DOHH2 (cell line): ENCODE measurements around the gene LIN37.

ENCODE experiments used
- H3F3A ChIP-seq: fragments of 200-600 bp; sonication (generic), shearing (Covaris generic); 2 replicates; pipeline ENCODE4 v1.6.0; 2016; ENCODE audit warnings: antibody characterized with exemption, mild to moderate bottlenecking; ENCODE audit not compliant: control insufficient read depth, insufficient read depth
- H3K27ac ChIP-seq: fragments of 200-600 bp; sonication (generic); 2 replicates; pipeline ENCODE4 v1.5.1; 2014; ENCODE audit warnings: low read depth, mild to moderate bottlenecking, low read length, moderate library complexity
- H3K27me3 ChIP-seq: fragments of 200-600 bp; sonication (generic); 2 replicates; pipeline ENCODE4 v1.6.1; 2014; ENCODE audit warnings: mild to moderate bottlenecking, low read length, mixed read lengths; ENCODE audit not compliant: control insufficient read depth
- H3K36me3 ChIP-seq: fragments of 200-600 bp; sonication (generic); 2 replicates; pipeline ENCODE4 v1.6.1; 2014; ENCODE audit warnings: mild to moderate bottlenecking, low read length, moderate library complexity, mixed read lengths; ENCODE audit not compliant: control insufficient read depth
- H3K4me1 ChIP-seq: fragments of 200-600 bp; sonication (generic); 2 replicates; pipeline ENCODE4 v1.6.1; 2014; ENCODE audit warnings: mild to moderate bottlenecking, low read length, mixed read lengths; ENCODE audit not compliant: control insufficient read depth
- H3K4me2 ChIP-seq: fragments of 200-600 bp; sonication (generic); 2 replicates; pipeline ENCODE4 v1.6.0; 2014; ENCODE audit warnings: mild to moderate bottlenecking, low read length, moderate library complexity
- H3K4me3 ChIP-seq: fragments of 200-600 bp; sonication (generic); 2 replicates; pipeline ENCODE4 v1.5.1; 2014; ENCODE audit warnings: mild to moderate bottlenecking, low read length, mixed read lengths
- H3K79me2 ChIP-seq: fragments of 200-600 bp; sonication (generic); 2 replicates; pipeline ENCODE4 v1.6.1; 2014; ENCODE audit warnings: mild to moderate bottlenecking, low read length, mixed read lengths; ENCODE audit not compliant: control insufficient read depth
- H3K9me2 ChIP-seq: fragments of 200-600 bp; sonication (generic); replicated peaks from 2 replicates; pipeline ENCODE4 v1.6.1; 2014; ENCODE audit warnings: mild to moderate bottlenecking, low read length, mixed read lengths; ENCODE audit not compliant: control insufficient read depth
- H3K9me3 ChIP-seq: fragments of 200-600 bp; sonication (generic); 2 replicates; pipeline ENCODE4 v1.6.1; 2014; ENCODE audit warnings: antibody characterized with exemption, low read length, mixed read lengths; ENCODE audit not compliant: control insufficient read depth, insufficient read depth
- H4K20me1 ChIP-seq: fragments of 200-600 bp; sonication (generic); 2 replicates; pipeline ENCODE4 v1.6.0; 2014; ENCODE audit warnings: low read depth, mild to moderate bottlenecking, antibody characterized with exemption, low read length, moderate library complexity; ENCODE audit not compliant: control insufficient read depth, insufficient read depth
- CTCF ChIP-seq: fragments of 200-600 bp; sonication (generic); IDR thresholded peaks from one replicate; pipeline ENCODE4 v1.5.1; 2014; ENCODE audit warnings: antibody characterized with exemption, mild to moderate bottlenecking, low read depth, low read length; ENCODE audit not compliant: poor library complexity, severe bottlenecking
- EZH2phosphoT487 ChIP-seq: fragments of 200-600 bp; sonication (generic); IDR thresholded peaks from 2 replicates; pipeline ENCODE4 v1.6.1; 2017; ENCODE audit warnings: borderline replicate concordance, mild to moderate bottlenecking, antibody characterized with exemption, low read length, moderate library complexity, mixed read lengths

Gene LIN37

DNA sequence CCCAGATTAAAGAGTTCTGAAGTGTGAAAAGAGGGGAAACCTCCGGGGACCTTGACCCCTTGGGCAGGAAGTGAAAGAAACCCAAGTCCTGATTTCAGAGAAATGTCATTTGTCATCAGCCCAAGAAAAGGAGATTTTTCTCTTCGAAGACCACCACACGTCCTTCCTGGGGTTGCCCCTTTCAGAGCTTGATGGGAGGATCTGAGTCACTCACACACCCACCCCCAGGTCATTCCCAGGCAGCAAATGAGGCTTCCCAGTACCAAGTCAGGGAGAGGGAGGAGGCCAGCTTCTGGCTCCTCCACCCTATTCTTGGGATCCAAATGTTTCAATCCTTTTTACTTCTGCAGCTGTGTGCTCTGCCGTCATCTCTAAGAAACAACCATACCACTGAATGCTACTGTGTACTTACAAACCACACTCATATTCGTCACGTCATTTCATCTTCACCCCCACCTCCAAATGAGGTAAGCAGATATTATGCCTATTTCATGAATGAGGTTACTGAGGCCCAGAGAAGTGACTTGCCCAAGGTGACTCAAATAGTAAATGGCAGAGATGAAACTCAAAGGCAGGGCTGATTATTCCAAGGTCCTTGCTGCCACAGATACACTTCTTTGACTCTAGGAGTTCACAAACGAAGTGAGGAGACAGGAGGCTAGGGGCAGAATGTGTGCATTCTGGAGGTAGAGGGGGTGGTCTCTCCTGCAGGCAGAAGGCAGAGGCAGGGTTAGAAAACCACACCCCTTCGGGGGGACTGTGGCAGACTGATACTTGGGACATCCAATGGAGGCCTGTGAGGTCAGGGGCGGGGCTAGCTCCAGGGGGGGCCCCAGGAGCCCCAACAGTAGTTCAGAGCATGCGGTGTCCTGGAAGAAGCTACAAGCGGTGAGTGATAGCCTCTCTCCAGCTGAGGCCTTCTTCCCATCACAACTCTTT, 35.5 kb upstream of the LIN37 start:
- Histone ChIP-seq H3K9me2 (no peaks in the 10 kb centered on the region), H3K27ac (no peak overlapping the region), H3K9me3 (no peaks in the 10 kb centered on the region), H3F3A (no peaks in the 10 kb centered on the region), H3K4me1 (peaks cover 35% of the 10 kb centered on the region), H3K36me3 (no peaks in the 10 kb centered on the region), H3K4me3 (no peak overlapping the region), H4K20me1 (no peaks in the 10 kb centered on the region), H3K27me3 (peaks cover 23% of the 10 kb centered on the region), H3K79me2 (peaks cover 4% of the 10 kb centered on the region), H3K4me2 (no peak overlapping the region)
- TF ChIP-seq EZH2phosphoT487 (no peak), CTCF (no peak)

DNA sequence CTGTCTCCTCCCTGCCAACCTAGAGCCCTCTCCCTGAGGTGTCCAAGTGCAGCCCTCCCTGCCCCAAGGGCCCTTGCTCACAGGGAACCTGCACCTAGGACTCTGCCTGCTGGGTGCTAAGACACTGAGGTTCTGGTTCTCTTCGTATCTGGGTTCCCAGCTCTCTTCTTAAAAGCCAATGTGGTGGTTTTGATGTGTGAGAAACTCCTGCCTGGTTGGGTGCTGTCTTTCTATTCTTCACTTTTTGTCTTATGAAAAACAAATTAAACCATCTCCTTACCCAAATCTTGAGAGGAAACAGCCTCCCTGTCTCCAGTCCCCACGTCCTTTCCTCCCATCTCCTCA, 34.9 kb upstream of the LIN37 start:
- no peaks in the 10 kb centered on the region for H3K9me3 ChIP-seq
- no peak overlapping the region for H3K4me2 ChIP-seq
- TF ChIP-seq CTCF (no peak), EZH2phosphoT487 (no peak)
- H3K79me2 ChIP-seq, result peaks cover 9% of the 10 kb centered on the region
- H3K27me3 ChIP-seq, result peaks cover 18% of the 10 kb centered on the region
- no peak overlapping the region for H3K4me3 ChIP-seq
- no peak overlapping the region for H3K27ac ChIP-seq
- H3K36me3 ChIP-seq, result no peaks in the 10 kb centered on the region
- no peaks in the 10 kb centered on the region for H3F3A ChIP-seq
- peaks cover 35% of the 10 kb centered on the region for H3K4me1 ChIP-seq
- H4K20me1 ChIP-seq, result peaks cover under 1% of the 10 kb centered on the region; the same call in 1 of the 2 replicates
- H3K9me2 ChIP-seq, result no peaks in the 10 kb centered on the region

DNA sequence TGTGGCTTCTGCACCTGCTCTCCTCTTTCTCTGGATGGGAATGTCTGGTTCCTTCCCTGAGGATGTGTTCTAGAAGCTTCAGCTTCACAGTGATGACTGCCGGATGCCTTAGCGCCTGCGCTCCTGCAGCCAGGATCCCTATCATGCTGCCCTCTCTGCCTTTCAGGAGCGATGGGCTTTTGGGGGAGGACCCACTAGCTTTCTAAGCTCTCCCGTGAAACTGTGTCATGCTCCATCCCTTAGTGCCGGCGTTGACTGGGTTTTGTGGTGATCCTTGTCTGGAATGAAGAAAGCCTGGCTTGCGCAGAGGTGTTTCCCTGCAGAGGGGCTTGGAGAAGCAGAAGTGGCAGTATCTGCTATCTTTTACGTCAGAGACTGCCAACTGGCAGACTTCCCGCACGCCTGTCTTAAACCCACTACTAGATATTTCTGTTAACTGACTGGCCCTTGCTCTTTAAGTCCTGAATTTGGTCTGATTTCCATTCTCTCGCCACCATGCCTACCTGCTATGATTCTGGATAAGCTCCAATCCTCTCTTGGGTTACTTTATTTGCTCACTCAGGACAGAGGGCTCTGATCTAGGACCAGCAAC, 34.4 kb upstream of the LIN37 start:
- no peak for TF ChIP-seq CTCF
- TF ChIP-seq EZH2phosphoT487, result no peak
- H3K27me3 ChIP-seq, result peaks cover 17% of the 10 kb centered on the region
- H3K9me3 ChIP-seq, result no peaks in the 10 kb centered on the region
- H3K36me3 ChIP-seq, result no peaks in the 10 kb centered on the region
- peaks cover 4% of the 10 kb centered on the region; the same call in 1 of the 2 replicates for H4K20me1 ChIP-seq
- H3F3A ChIP-seq, result no peaks in the 10 kb centered on the region
- peaks cover 14% of the 10 kb centered on the region for H3K79me2 ChIP-seq
- no peak overlapping the region for H3K4me3 ChIP-seq
- no peak overlapping the region for H3K27ac ChIP-seq
- H3K4me2 ChIP-seq, result no peak overlapping the region
- no peaks in the 10 kb centered on the region for H3K9me2 ChIP-seq
- H3K4me1 ChIP-seq, result peaks cover 37% of the 10 kb centered on the region
